ENCODE data around the gene VAV1. TPM values are rescaled to one million over a fixed set of nuclear protein-coding genes. Genes with fewer than 3 reads are reported as not detected.

Gene VAV1
- total and polyA plus RNA-seq, 2 of the 13 experiments (the other 11 are each of a cell fraction or from before 2014, with no cell fraction given) = not detected

DNA sequence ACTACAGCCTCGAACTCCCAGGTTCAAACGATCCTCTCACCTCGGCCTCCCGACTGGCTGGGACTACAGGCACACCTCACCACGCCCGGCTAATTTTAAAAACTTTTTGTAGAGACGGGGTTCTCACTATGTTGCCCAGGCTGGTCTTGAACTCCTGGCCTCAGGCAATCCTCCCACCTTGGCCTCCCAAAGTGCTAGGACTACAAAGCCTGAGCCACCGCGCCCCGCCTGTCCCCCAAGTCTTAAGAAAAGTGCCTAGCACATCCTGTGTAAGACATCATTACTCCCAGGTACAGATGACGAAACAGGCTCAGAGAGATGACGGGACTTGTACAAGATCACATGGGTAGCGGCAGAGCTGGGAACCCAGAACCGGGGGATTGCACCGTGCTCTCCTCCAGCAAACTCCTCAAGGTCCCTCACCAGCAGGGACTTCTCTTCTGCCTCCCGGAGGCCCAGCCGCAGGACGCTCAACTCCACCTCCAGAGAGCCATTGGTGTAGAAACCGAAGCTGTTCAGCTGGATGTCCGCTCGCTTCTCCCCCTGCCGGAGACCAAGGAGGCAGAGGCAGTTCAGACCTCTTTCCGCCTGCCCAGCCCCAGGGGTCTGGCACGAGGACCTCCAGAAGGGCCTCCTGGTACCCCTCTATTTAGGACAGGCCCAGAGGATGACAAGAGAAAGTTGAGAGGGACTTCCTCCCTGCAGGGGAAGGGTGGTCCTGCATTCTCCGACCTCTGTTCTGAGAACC, 36.2 kb upstream of the VAV1 start (continued):
- 0 out of 2 replicates have a peak, but pooled peaks have one; percentile 21 for TF ChIP-seq MEIS2 (CRISPR knock-in tag; IDR thresholded peaks at IDR 0.05)
- no peak for TF ChIP-seq SNRNP70 (IDR thresholded peaks at IDR 0.05; ENCODE audit: low read depth, low read length)
- TF ChIP-seq, protein P1, sequence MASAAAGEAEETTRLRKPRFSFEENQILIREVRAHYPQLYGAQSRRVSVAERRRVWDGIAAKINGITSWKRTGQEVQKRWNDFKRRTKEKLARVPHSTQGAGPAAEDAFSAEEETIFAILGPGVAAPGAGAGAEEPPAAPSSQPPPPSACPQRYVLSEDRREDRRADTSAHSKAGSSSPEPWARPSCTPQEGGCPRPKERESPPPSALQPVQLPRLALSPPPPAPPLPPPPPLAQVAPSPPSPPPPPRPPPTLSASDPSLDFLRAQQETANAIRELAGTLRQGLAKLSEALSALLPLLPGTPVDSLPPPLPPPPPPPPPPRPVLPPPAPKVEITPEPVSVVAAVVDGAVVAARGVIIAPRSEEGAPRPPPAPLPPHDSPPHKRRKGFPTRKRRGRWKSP (CRISPR knock-in tag; IDR thresholded peaks at IDR 0.05) = no peak
- TF ChIP-seq NFRKB (IDR thresholded peaks at IDR 0.05) = no peak
- TF ChIP-seq SMAD9 (CRISPR knock-in tag; IDR thresholded peaks at IDR 0.05) = no peak
- TF ChIP-seq ZNF614 (CRISPR knock-in tag; IDR thresholded peaks at IDR 0.05; ENCODE audit: borderline replicate concordance) = 0 out of 2 replicates have a peak, but pooled peaks have one; percentile 31
- no peak for TF ChIP-seq ZNF30 (CRISPR knock-in tag; IDR thresholded peaks at IDR 0.05)
- TF ChIP-seq, protein P2, sequence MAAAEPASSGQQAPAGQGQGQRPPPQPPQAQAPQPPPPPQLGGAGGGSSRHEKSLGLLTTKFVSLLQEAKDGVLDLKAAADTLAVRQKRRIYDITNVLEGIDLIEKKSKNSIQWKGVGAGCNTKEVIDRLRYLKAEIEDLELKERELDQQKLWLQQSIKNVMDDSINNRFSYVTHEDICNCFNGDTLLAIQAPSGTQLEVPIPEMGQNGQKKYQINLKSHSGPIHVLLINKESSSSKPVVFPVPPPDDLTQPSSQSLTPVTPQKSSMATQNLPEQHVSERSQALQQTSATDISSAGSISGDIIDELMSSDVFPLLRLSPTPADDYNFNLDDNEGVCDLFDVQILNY (CRISPR knock-in tag; conservative IDR thresholded peaks at IDR 0.05) = no peak
- TF ChIP-seq, protein P3, sequence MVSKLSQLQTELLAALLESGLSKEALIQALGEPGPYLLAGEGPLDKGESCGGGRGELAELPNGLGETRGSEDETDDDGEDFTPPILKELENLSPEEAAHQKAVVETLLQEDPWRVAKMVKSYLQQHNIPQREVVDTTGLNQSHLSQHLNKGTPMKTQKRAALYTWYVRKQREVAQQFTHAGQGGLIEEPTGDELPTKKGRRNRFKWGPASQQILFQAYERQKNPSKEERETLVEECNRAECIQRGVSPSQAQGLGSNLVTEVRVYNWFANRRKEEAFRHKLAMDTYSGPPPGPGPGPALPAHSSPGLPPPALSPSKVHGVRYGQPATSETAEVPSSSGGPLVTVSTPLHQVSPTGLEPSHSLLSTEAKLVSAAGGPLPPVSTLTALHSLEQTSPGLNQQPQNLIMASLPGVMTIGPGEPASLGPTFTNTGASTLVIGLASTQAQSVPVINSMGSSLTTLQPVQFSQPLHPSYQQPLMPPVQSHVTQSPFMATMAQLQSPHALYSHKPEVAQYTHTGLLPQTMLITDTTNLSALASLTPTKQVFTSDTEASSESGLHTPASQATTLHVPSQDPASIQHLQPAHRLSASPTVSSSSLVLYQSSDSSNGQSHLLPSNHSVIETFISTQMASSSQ (IDR thresholded peaks at IDR 0.05; ENCODE audit: low read depth) = no peak
- TF ChIP-seq, protein P3 (CRISPR knock-in tag; IDR thresholded peaks at IDR 0.05; ENCODE audit: borderline replicate concordance) = no peak
- no peak for TF ChIP-seq ZNF550 (CRISPR knock-in tag; IDR thresholded peaks at IDR 0.05; ENCODE audit: borderline replicate concordance)
- TF ChIP-seq, protein P4, sequence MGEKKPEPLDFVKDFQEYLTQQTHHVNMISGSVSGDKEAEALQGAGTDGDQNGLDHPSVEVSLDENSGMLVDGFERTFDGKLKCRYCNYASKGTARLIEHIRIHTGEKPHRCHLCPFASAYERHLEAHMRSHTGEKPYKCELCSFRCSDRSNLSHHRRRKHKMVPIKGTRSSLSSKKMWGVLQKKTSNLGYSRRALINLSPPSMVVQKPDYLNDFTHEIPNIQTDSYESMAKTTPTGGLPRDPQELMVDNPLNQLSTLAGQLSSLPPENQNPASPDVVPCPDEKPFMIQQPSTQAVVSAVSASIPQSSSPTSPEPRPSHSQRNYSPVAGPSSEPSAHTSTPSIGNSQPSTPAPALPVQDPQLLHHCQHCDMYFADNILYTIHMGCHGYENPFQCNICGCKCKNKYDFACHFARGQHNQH (CRISPR knock-in tag; IDR thresholded peaks at IDR 0.05) = no peak
- TF ChIP-seq, protein P5, sequence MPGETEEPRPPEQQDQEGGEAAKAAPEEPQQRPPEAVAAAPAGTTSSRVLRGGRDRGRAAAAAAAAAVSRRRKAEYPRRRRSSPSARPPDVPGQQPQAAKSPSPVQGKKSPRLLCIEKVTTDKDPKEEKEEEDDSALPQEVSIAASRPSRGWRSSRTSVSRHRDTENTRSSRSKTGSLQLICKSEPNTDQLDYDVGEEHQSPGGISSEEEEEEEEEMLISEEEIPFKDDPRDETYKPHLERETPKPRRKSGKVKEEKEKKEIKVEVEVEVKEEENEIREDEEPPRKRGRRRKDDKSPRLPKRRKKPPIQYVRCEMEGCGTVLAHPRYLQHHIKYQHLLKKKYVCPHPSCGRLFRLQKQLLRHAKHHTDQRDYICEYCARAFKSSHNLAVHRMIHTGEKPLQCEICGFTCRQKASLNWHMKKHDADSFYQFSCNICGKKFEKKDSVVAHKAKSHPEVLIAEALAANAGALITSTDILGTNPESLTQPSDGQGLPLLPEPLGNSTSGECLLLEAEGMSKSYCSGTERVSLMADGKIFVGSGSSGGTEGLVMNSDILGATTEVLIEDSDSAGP (CRISPR knock-in tag; IDR thresholded peaks at IDR 0.05; ENCODE audit: borderline replicate concordance) = no peak
- TF ChIP-seq ZFP36 (IDR thresholded peaks at IDR 0.05; ENCODE audit: borderline replicate concordance, low read depth, low read length, partially characterized antibody) = no peak
- TF ChIP-seq SRSF1 (optimal IDR thresholded peaks at IDR 0.05; ENCODE audit: low read depth, low read length) = no peak
- TF ChIP-seq ZNF567 (CRISPR knock-in tag; IDR thresholded peaks at IDR 0.05; ENCODE audit: borderline replicate concordance) = no peak
- TF ChIP-seq ZSCAN30 (CRISPR knock-in tag; IDR thresholded peaks at IDR 0.05) = no peak
- no peak for TF ChIP-seq ZNF432 (CRISPR knock-in tag; IDR thresholded peaks at IDR 0.05; ENCODE audit: borderline replicate concordance)
- TF ChIP-seq, protein P6, sequence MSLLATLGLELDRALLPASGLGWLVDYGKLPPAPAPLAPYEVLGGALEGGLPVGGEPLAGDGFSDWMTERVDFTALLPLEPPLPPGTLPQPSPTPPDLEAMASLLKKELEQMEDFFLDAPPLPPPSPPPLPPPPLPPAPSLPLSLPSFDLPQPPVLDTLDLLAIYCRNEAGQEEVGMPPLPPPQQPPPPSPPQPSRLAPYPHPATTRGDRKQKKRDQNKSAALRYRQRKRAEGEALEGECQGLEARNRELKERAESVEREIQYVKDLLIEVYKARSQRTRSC (CRISPR knock-in tag; IDR thresholded peaks at IDR 0.05; ENCODE audit: low read depth) = no peak
- peak; percentile 42; the same call in 1 of the 2 replicates for TF ChIP-seq HDAC2 (CRISPR knock-in tag; IDR thresholded peaks at IDR 0.05)
